GM23338 (cell line): ENCODE data around the gene CTDNEP1. TPM values are rescaled to one million over a fixed set of nuclear protein-coding genes. Genes with fewer than 3 reads are reported as not detected.

Source experiments
- ATAC-seq: fragments of 200-7000 bp; cut with Tn5 transposase; 3 replicates; pipeline ENCODE4 v1.9.1; 2020
- DNase-seq: peaks from one replicate; pipeline ENCODE4 v3.0.0-alpha.2; 2015; ENCODE audit warnings: low spot score
- H2AFZ ChIP-seq: fragments of 200-600 bp; sonication (generic); 2 replicates; pipeline ENCODE4 v1.8.0; 2016; ENCODE audit warnings: antibody characterized with exemption, mild to moderate bottlenecking, moderate library complexity
- H3F3A ChIP-seq: fragments of 200-600 bp; sonication (generic); replicated peaks from 2 replicates; pipeline ENCODE4 v1.8.0; 2017; ENCODE audit warnings: antibody characterized with exemption, mixed run types, low read depth
- H3K27ac ChIP-seq: fragments of 200-600 bp; sonication (generic); 2 replicates; pipeline ENCODE4 v1.6.1; 2016; ENCODE audit warnings: low read depth
- H3K27me3 ChIP-seq: fragments of 200-600 bp; sonication (generic); 2 replicates; pipeline ENCODE4 v1.8.0; 2016; ENCODE audit warnings: mild to moderate bottlenecking, mixed run types, moderate library complexity; ENCODE audit not compliant: insufficient read depth
- H3K36me3 ChIP-seq: fragments of 200-600 bp; sonication (generic); 2 replicates; pipeline ENCODE4 v1.8.0; 2016; ENCODE audit warnings: mild to moderate bottlenecking; ENCODE audit not compliant: insufficient read depth
- H3K4me1 ChIP-seq: fragments of 200-600 bp; sonication (generic); 2 replicates; pipeline ENCODE4 v1.8.0; 2016; ENCODE audit warnings: mild to moderate bottlenecking, moderate library complexity; ENCODE audit not compliant: insufficient read depth
- H3K4me2 ChIP-seq: fragments of 200-600 bp; sonication (generic); 2 replicates; pipeline ENCODE4 v1.7.1; 2017; ENCODE audit warnings: mixed run types
- H3K4me3 ChIP-seq: fragments of 200-600 bp; sonication (generic); 2 replicates; pipeline ENCODE4 v1.6.1; 2016; ENCODE audit warnings: mixed run types
- H3K79me2 ChIP-seq: fragments of 200-600 bp; sonication (generic); replicated peaks from 2 replicates; pipeline ENCODE4 v1.8.0; 2017; ENCODE audit warnings: mild to moderate bottlenecking; ENCODE audit not compliant: insufficient read depth
- H3K9me2 ChIP-seq: fragments of 200-600 bp; sonication (generic); 2 replicates; pipeline ENCODE4 v1.8.0; 2017; ENCODE audit not compliant: insufficient read depth
- H4K20me1 ChIP-seq: fragments of 200-600 bp; sonication (generic); replicated peaks from 2 replicates; pipeline ENCODE4 v1.8.0; 2017; ENCODE audit warnings: mild to moderate bottlenecking; ENCODE audit not compliant: insufficient read depth
- H3K27ac Mint-ChIP-seq: 2 replicates; pipeline ENCODE4 v1.8.0; 2020; ENCODE audit warnings: inconsistent platforms, mild to moderate bottlenecking, moderate library complexity, mixed read lengths
- H3K27me3 Mint-ChIP-seq: 3 replicates; pipeline ENCODE4 v1.8.0; 2022; ENCODE audit warnings: low read depth, mild to moderate bottlenecking, moderate library complexity, mixed read lengths, inconsistent platforms; ENCODE audit not compliant: insufficient read depth, poor library complexity
- H3K36me3 Mint-ChIP-seq: 3 replicates; pipeline ENCODE4 v1.8.0; 2021; ENCODE audit warnings: low read depth, mild to moderate bottlenecking, inconsistent platforms, moderate library complexity, mixed read lengths
- H3K4me1 Mint-ChIP-seq: 3 replicates; pipeline ENCODE4 v1.8.0; 2020; ENCODE audit warnings: mild to moderate bottlenecking, inconsistent platforms, mixed read lengths
- H3K4me3 Mint-ChIP-seq: 3 replicates; pipeline ENCODE4 v1.8.0; 2021; ENCODE audit warnings: moderate library complexity, mild to moderate bottlenecking, inconsistent platforms, mixed read lengths
- H3K9me3 Mint-ChIP-seq: 3 replicates; pipeline ENCODE4 v1.8.0; 2020; ENCODE audit warnings: moderate library complexity, mild to moderate bottlenecking, inconsistent platforms, mixed read lengths
- CREB1 ChIP-seq: fragments of 250-450 bp; sonication (Bioruptor Pico); IDR thresholded peaks from 2 replicates; pipeline ENCODE4 v1.5.0; 2020; ENCODE audit warnings: low read depth, mild to moderate bottlenecking, moderate library complexity
- EZH2 ChIP-seq: fragments of 200-600 bp; sonication (generic); IDR thresholded peaks from one replicate; pipeline ENCODE4 v1.8.0; 2017; ENCODE audit warnings: antibody characterized with exemption, mild to moderate bottlenecking, low read depth; ENCODE audit not compliant: unreplicated experiment
- EZH2phosphoT487 ChIP-seq: fragments of 200-600 bp; sonication (generic); IDR thresholded peaks from one replicate; pipeline ENCODE4 v1.8.1; 2018; ENCODE audit warnings: antibody characterized with exemption; ENCODE audit not compliant: unreplicated experiment
- JUNB ChIP-seq: IDR thresholded peaks from one replicate; pipeline ENCODE4 v1.6.1; 2016; ENCODE audit warnings: antibody characterized with exemption; ENCODE audit not compliant: unreplicated experiment
- NANOG ChIP-seq: IDR thresholded peaks from 2 replicates; pipeline ENCODE4 v1.6.1; 2016; ENCODE audit warnings: antibody characterized with exemption, borderline replicate concordance
- POLR2AphosphoS5 ChIP-seq: IDR thresholded peaks from 2 replicates; pipeline ENCODE4 v1.6.1; 2016; ENCODE audit warnings: antibody characterized with exemption, low read depth
- STAT1 ChIP-seq: IDR thresholded peaks from one replicate; pipeline ENCODE4 v1.6.1; 2016; ENCODE audit warnings: antibody characterized with exemption; ENCODE audit not compliant: unreplicated experiment
- ZNF114 ChIP-seq: fragments of 250-450 bp; sonication (Bioruptor Pico); IDR thresholded peaks from 2 replicates; pipeline ENCODE4 v1.5.0; 2020; ENCODE audit warnings: mild to moderate bottlenecking, moderate library complexity
- ZNF331 ChIP-seq: fragments of 250-450 bp; sonication (Bioruptor Pico); IDR thresholded peaks from 2 replicates; pipeline ENCODE4 v1.5.0; 2020; ENCODE audit warnings: low read depth, mild to moderate bottlenecking, moderate library complexity
- polyA plus RNA-seq: library from polyadenylated mRNA; unstranded; fragments of >200 nt; fragmentation: Nextera tagmentation; extraction: Ambion mirVana; gene quantifications from 2 replicates; pipeline ENCODE4 v1.2.1, GENCODE V29; 2016
- total RNA-seq: library from RNA; depleted of rRNA; stranded (reverse); fragments of >200 nt; shearing (Covaris generic); gene quantifications from 2 replicates; pipeline ENCODE4 v1.2.3, GENCODE V29; 2014
- TF ChIP-seq, protein P1 (sequence below): fragments of 250-450 bp; sonication (Bioruptor Pico); IDR thresholded peaks from 2 replicates; pipeline ENCODE4 v1.5.0; 2020; ENCODE audit warnings: mild to moderate bottlenecking, moderate library complexity
- TF ChIP-seq, protein P2 (sequence below): IDR thresholded peaks from one replicate; pipeline ENCODE4 v1.6.1; 2018; ENCODE audit warnings: antibody characterized with exemption; ENCODE audit not compliant: unreplicated experiment
- TF ChIP-seq, protein P3 (sequence below), 2 experiments: fragments of 200-600 bp in 1 of 2; sonication (generic) in 1 of 2; conservative IDR thresholded peaks; 2 replicates each; pipeline versions ENCODE4 v1.5.1 to v1.6.1; 2016 to 2017; ENCODE audit warnings: antibody characterized with exemption in 2 of 2, low read depth in 2 of 2, mild to moderate bottlenecking in 2 of 2, moderate library complexity in 1 of 2
- TF ChIP-seq, protein P4 (sequence below): IDR thresholded peaks from 2 replicates; pipeline ENCODE4 v1.6.1; 2016; ENCODE audit warnings: antibody characterized with exemption

CTDNEP1 gene
- total and polyA plus RNA-seq, 2 experiments from 2014 or later = 48.1 to 93.4 TPM

DNA sequence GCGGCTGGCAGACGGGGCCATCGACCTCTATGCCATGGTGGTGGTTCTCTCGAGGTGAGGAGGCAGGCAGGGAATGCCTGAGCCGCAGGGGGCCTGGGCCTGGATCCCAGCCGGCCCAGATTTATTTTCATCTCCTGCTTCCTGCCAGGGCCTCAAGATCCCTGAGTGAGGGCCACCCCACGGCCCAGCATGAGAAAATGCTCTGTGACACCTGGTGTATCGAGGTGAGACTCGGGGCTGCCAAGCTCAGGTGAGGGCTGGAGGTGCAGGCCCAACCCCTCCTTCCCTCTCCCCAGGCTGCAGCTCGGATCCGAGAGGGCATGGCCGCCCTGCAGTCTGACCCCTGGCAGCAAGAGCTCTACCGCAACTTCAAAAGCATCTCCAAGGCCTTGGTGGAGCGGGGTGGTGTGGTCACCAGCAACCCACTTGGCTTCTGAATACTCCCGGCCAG is 26.8 kb downstream of the CTDNEP1 start:
- H3K4me3 ChIP-seq = no peak overlapping the region
- H3K79me2 ChIP-seq = no peaks in the 10 kb centered on the region; the same call in 1 of the 2 replicates
- TF ChIP-seq, protein P1, sequence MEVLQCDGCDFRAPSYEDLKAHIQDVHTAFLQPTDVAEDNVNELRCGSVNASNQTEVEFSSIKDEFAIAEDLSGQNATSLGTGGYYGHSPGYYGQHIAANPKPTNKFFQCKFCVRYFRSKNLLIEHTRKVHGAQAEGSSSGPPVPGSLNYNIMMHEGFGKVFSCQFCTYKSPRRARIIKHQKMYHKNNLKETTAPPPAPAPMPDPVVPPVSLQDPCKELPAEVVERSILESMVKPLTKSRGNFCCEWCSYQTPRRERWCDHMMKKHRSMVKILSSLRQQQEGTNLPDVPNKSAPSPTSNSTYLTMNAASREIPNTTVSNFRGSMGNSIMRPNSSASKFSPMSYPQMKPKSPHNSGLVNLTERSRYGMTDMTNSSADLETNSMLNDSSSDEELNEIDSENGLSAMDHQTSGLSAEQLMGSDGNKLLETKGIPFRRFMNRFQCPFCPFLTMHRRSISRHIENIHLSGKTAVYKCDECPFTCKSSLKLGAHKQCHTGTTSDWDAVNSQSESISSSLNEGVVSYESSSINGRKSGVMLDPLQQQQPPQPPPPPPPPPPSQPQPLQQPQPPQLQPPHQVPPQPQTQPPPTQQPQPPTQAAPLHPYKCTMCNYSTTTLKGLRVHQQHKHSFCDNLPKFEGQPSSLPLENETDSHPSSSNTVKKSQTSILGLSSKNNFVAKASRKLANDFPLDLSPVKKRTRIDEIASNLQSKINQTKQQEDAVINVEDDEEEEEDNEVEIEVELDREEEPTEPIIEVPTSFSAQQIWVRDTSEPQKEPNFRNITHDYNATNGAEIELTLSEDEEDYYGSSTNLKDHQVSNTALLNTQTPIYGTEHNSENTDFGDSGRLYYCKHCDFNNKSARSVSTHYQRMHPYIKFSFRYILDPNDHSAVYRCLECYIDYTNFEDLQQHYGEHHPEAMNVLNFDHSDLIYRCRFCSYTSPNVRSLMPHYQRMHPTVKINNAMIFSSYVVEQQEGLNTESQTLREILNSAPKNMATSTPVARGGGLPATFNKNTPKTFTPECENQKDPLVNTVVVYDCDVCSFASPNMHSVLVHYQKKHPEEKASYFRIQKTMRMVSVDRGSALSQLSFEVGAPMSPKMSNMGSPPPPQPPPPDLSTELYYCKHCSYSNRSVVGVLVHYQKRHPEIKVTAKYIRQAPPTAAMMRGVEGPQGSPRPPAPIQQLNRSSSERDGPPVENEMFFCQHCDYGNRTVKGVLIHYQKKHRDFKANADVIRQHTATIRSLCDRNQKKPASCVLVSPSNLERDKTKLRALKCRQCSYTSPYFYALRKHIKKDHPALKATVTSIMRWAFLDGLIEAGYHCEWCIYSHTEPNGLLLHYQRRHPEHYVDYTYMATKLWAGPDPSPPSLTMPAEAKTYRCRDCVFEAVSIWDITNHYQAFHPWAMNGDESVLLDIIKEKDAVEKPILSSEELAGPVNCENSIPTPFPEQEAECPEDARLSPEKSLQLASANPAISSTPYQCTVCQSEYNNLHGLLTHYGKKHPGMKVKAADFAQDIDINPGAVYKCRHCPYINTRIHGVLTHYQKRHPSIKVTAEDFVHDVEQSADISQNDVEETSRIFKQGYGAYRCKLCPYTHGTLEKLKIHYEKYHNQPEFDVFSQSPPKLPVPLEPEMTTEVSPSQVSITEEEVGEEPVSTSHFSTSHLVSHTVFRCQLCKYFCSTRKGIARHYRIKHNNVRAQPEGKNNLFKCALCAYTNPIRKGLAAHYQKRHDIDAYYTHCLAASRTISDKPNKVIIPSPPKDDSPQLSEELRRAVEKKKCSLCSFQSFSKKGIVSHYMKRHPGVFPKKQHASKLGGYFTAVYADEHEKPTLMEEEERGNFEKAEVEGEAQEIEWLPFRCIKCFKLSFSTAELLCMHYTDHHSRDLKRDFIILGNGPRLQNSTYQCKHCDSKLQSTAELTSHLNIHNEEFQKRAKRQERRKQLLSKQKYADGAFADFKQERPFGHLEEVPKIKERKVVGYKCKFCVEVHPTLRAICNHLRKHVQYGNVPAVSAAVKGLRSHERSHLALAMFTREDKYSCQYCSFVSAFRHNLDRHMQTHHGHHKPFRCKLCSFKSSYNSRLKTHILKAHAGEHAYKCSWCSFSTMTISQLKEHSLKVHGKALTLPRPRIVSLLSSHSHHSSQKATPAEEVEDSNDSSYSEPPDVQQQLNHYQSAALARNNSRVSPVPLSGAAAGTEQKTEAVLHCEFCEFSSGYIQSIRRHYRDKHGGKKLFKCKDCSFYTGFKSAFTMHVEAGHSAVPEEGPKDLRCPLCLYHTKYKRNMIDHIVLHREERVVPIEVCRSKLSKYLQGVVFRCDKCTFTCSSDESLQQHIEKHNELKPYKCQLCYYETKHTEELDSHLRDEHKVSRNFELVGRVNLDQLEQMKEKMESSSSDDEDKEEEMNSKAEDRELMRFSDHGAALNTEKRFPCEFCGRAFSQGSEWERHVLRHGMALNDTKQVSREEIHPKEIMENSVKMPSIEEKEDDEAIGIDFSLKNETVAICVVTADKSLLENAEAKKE (CRISPR knock-in tag) = no peak
- TF ChIP-seq JUNB (no peak), EZH2 (no peak), ZNF331 (CRISPR knock-in tag) (no peak), STAT1 (no peak), CREB1 (CRISPR knock-in tag) (no peak), POLR2AphosphoS5 (no peak), EZH2phosphoT487 (no peak), ZNF114 (CRISPR knock-in tag) (no peak), NANOG (no peak)
- TF ChIP-seq, protein P2, sequence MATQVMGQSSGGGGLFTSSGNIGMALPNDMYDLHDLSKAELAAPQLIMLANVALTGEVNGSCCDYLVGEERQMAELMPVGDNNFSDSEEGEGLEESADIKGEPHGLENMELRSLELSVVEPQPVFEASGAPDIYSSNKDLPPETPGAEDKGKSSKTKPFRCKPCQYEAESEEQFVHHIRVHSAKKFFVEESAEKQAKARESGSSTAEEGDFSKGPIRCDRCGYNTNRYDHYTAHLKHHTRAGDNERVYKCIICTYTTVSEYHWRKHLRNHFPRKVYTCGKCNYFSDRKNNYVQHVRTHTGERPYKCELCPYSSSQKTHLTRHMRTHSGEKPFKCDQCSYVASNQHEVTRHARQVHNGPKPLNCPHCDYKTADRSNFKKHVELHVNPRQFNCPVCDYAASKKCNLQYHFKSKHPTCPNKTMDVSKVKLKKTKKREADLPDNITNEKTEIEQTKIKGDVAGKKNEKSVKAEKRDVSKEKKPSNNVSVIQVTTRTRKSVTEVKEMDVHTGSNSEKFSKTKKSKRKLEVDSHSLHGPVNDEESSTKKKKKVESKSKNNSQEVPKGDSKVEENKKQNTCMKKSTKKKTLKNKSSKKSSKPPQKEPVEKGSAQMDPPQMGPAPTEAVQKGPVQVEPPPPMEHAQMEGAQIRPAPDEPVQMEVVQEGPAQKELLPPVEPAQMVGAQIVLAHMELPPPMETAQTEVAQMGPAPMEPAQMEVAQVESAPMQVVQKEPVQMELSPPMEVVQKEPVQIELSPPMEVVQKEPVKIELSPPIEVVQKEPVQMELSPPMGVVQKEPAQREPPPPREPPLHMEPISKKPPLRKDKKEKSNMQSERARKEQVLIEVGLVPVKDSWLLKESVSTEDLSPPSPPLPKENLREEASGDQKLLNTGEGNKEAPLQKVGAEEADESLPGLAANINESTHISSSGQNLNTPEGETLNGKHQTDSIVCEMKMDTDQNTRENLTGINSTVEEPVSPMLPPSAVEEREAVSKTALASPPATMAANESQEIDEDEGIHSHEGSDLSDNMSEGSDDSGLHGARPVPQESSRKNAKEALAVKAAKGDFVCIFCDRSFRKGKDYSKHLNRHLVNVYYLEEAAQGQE = no peak
- TF ChIP-seq, protein P3, sequence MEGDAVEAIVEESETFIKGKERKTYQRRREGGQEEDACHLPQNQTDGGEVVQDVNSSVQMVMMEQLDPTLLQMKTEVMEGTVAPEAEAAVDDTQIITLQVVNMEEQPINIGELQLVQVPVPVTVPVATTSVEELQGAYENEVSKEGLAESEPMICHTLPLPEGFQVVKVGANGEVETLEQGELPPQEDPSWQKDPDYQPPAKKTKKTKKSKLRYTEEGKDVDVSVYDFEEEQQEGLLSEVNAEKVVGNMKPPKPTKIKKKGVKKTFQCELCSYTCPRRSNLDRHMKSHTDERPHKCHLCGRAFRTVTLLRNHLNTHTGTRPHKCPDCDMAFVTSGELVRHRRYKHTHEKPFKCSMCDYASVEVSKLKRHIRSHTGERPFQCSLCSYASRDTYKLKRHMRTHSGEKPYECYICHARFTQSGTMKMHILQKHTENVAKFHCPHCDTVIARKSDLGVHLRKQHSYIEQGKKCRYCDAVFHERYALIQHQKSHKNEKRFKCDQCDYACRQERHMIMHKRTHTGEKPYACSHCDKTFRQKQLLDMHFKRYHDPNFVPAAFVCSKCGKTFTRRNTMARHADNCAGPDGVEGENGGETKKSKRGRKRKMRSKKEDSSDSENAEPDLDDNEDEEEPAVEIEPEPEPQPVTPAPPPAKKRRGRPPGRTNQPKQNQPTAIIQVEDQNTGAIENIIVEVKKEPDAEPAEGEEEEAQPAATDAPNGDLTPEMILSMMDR (conservative IDR thresholded peaks at IDR 0.05; ENCODE audit: low read depth in 2 of 2) = no peak
- TF ChIP-seq, protein P4, sequence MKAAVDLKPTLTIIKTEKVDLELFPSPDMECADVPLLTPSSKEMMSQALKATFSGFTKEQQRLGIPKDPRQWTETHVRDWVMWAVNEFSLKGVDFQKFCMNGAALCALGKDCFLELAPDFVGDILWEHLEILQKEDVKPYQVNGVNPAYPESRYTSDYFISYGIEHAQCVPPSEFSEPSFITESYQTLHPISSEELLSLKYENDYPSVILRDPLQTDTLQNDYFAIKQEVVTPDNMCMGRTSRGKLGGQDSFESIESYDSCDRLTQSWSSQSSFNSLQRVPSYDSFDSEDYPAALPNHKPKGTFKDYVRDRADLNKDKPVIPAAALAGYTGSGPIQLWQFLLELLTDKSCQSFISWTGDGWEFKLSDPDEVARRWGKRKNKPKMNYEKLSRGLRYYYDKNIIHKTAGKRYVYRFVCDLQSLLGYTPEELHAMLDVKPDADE = no peak
- Mint-ChIP-seq H3K27me3 (peaks cover 41% of the 10 kb centered on the region), H3K4me3 (no peak overlapping the region), H3K36me3 (peaks cover 85% of the 10 kb centered on the region), H3K27ac (no peak overlapping the region), H3K4me1 (peaks cover 15% of the 10 kb centered on the region; the same call in 2 of the 3 replicates), H3K9me3 (no peaks in the 10 kb centered on the region; the same call in 2 of the 3 replicates)
- ATAC-seq (no peak), DNase-seq (no peak)
- H3K27me3 ChIP-seq = no peaks in the 10 kb centered on the region
- no peak overlapping the region for H3K4me2 ChIP-seq
- peaks cover 8% of the 10 kb centered on the region; the same call in 1 of the 2 replicates for H3K4me1 ChIP-seq
- peaks cover 37% of the 10 kb centered on the region for H4K20me1 ChIP-seq
- H3K9me2 ChIP-seq = no peaks in the 10 kb centered on the region
- peaks cover 17% of the 10 kb centered on the region for H3F3A ChIP-seq
- H3K27ac ChIP-seq = peak overlapping the region; percentile 39; the same call in 1 of the 2 replicates
- no peak overlapping the region for H2AFZ ChIP-seq
- peaks cover 11% of the 10 kb centered on the region; the same call in 1 of the 2 replicates for H3K36me3 ChIP-seq
